Right renal pelvis (tissue), 4 donors: ENCODE data around the gene LAMA5. TPM values are rescaled to one million over a fixed set of nuclear protein-coding genes. Genes with fewer than 3 reads are reported as not detected.

ENCODE experiments used
- DNase-seq, 4 donors: peaks; one replicate each; pipeline ENCODE4 v3.0.0-alpha.2; 2013; ENCODE audit warnings: low read depth in 4 of 4, low spot score in 3 of 4, missing footprints in 1 of 4
- polyA plus RNA-seq, 4 donors: library from polyadenylated mRNA; unstranded; fragments of 120-200 nt; gene quantifications; one replicate each; pipeline ENCODE4 v1.2.1, GENCODE V29; 2013; ENCODE audit not compliant: insufficient read length in 4 of 4

Gene LAMA5
- polyA plus RNA-seq, 4 donors: 104 to 196 (median 133) TPM

DNA sequence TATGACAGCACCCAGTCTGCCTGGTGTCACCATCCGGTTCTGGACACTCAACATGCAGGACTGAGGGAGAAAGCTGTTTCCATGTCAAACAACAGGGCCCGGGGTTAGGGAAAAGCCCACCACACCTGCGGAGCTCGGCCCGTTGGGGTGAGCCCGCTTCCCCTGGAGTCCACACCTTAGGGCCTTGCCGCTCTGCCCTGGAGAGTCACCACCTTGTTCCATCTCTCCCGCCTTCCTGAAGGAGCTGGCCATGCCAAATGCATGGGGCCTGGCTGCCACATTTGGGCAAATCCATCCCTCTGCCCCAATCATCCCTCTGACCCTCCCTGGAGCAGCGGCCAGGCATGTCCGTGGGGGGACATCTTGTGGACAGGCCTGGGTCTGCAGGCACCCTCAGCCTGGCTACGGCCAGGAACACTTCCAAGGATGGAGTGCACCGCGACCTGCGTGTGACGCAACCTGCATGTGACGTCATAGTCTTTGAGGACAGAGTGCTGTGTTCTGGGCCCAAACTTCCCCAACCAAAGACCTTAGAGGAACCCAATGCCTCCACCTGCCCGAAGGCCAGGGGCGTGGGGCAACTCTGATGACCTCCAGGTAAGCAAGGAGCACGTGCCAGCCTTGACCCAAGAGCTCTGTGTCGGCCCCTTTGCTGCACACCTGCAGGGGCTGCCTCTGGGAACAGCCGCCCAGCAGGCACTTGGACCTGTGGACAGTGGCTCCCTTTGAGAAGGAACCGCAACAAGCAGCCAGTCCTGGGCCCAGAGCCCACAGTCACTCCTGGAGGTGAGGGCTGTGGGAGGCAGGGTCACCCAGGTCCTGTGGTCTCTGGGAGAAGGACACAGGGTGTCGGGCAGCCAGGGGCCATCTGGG lies 38.2 kb upstream of the LAMA5 start:
- no peak for DNase-seq

DNA sequence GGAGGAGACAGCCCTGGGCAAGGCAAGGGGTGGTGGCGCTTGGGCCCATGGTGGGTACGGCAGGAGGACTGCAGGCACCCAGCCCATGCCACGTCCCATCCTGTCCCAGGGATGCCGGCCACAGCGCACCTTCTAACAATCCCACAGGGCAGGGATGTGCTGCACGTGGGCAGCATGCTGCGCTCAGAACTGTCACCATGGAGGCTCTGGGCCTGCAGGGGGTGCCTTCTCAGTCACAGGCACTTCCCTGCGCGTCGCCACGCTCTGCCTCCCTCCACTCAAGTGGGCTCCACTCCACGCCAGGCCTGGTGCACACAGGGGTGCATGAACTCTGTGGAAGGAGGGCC lies 37.6 kb upstream of the LAMA5 start:
- no peak for DNase-seq

DNA sequence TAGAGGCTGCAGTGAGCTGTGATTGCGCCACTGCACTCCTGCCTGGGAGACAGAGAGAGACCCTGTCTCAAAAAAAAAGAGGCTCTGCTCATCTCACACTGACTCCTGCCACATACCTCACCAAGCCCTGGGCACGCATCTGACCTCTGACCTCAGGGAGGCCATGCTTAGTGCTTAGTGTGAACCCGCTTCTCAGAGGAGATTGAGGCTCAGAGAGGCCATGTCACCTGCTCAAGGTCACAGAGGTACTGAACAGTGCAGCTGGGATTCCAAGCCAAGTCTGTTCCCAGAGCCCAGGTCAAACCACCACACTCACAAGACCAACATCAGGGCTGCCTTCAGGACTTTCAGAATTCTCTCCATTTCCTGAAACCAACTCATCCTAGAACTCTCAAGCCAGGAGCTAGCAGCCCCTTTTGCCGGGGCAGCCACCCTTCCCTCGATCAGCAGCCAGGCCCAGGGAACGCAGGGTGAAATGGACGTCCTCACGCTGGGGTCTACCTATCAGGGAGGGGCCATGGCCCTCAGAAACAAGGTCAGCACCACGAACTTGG lies 37.1 kb upstream of the LAMA5 start:
- DNase-seq: no peak

DNA sequence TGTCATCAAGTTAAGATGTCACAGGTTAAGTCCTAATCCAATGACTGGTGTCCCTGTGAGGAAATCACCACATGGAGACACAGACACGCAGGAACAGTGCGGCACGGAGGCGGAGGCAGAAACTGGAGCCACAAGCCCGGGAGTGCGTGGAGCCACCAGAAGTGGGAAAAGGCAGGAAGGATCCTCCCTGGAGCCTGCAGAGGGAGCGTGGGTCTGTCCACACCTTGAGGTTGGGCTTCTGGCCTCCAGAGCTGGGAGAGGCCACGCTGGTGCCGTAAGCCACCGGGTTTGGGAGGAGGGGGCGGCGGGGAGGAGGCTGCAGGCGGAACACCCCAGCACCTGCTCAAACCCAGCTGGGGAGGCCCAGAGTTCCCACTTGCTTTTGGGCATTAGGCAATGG lies 36.2 kb upstream of the LAMA5 start:
- DNase-seq: no peak

DNA sequence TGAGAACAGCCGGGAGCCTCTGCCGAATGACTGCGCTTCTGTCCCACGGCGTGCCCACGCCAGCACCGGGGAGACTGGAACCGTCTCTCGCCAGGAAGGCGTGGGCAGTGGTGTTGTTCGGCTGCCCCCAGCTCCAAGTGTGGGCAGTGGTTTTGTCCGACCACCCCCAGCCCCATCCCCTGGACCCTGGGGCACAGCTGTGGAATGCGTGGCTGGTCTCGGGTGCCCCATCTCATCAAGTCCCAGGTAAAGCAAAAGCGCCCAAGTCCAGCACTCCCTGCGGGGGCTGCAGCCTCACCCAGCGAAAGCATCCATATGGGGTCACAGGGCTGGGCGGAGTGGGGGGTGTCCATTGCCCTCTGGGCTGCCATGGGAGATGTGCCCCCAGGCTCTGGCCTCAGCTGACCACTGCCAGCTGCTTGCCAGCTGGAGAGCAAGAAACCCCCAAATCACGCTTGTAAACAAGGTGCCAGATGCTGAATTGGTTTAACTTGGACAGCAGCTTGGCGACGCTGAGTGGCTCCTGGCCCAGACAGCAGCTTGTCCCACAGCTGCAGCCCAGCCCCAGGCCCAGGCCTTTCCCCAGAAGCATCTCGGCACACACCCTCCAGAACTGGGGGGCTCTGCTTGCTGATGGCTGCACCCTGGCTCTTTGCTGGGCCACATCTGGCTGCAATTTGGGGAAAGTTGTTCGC lies 35.5 kb upstream of the LAMA5 start:
- DNase-seq: no peak

DNA sequence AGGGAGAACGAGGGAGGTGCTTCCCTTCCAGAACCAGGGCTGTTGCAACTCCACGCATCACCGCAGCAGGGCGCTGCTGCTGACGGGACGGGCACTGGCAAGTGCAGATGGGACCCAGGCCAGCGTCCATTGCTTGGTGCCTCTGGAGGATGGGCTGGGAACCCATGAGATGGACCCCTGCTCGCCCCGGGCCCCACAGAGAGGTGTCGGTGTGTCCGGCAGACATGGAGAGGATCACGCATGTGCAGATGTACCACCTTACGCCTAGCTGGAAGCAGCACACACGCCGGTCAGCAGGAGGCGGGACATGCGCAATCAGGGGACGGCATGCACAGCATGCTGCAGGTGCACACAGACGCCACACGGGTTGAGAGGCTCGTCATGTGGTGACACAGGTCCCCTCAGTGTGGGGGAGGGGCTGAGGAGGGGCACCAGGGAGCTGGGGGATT lies 34.2 kb upstream of the LAMA5 start:
- no peak for DNase-seq

DNA sequence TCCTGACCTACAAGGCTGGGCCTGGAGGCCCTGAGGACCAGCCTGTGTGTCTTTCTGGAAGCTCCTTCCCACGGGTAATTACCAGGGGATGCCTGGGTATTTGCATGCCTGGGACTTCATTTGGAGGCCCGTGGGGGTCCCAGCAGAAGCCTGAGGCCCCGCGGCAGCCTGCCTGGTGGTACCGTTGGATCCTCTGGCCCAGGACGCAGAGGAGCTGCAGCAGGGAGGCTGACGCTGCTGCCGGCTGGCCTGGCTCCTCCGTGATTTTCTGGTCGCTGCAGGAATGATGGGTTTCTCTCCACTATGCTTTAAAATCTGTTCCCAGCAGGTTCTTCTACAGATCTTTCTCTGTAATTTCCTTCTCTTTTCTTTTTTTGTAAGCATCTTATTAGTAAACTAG lies 33.4 kb upstream of the LAMA5 start:
- DNase-seq: no peak

DNA sequence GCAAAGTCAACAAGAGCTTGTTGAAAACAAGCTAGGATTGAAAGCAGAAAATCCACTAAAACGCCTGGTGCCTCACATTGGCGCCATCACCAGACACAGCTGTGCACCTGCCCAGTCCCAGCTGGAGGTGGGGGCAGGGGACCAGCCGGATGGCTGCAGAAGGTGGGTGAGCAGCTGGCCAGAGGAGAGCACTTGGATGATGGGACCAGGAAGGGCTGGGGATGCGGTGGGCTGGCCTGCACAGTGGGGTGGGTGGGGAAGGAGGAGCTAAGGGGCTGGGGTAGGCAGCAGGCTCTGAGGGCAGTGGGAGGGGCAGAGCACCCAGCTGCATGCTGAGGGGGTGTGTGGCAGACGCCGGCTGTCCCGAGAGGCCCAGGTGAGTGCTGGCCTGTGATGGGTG lies 32.9 kb upstream of the LAMA5 start:
- no peak for DNase-seq

DNA sequence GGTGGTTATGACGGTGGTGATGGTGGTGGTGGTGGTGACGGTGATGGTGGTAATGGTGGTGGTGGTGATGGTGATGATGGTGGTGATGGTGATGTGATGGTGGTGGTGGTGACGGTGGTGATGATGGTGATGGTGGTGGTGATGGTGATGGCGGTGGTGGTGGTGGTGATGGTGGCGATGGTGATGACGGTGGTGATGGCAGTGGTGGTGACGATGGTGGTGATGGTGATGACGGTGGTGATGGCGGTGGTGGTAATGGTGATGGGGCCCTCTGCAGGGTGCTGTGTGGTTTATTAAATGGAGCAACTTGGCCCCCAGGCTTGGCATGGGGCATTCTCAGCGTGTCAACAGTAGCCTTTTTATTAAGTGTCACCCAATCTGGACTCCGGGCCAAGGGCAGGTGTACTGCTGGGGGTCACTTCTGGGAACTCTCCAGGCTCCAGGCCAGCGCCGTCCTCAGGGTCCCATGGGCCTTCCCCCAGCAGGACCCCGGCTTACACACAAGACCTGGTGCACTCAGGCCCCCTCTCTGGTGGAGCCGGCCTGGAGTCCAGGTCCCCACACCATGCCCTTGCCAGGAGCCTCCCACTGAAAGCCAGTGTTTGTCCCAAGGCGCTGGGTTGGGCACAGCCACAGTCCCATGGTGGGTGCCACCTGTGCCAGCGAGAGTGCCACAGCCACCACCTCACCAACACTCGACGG lies 31.2 kb upstream of the LAMA5 start:
- DNase-seq: no peak

DNA sequence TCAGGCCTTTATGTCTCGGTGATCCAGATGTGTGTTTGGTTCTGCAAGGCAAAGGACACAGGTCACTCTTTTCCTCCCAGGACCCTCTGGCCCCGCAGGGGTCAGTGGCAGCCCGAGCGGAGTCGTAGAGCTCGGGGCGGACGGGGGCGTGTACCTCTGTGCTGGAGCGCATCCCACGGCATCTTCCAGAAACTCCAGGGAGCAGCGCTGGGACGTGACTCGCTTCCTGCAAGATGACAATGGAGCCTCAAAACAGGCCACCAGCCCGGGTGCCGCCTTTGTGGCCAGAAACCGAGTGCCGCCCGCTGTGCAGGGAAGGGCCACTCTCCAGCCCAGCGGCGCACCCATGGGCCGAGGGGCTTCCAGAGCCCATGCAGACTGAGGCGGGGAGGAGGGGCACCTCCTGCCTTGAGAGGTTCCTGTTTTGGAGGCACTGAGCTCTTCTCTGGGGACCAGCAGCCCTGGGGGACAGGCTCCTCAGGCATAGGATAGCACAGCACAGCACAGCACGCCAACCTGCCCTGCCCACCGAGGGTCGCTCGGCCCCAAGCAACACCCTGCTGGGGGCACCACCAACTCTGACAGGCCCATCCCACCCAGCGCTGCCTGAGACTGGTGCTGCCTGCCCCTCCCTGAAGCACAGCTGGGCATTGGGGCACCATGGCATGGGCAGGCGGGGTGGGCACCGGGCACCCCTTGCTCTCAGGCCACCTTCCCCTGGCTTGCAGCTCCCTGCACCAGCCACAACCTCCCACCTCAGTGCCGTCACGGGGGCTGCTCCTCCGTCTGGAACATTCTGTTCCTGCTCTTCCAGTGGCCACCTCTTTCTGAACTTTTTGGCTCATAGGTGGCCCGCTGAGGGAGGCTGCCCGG lies 29.5 kb upstream of the LAMA5 start:
- DNase-seq: no peak

DNA sequence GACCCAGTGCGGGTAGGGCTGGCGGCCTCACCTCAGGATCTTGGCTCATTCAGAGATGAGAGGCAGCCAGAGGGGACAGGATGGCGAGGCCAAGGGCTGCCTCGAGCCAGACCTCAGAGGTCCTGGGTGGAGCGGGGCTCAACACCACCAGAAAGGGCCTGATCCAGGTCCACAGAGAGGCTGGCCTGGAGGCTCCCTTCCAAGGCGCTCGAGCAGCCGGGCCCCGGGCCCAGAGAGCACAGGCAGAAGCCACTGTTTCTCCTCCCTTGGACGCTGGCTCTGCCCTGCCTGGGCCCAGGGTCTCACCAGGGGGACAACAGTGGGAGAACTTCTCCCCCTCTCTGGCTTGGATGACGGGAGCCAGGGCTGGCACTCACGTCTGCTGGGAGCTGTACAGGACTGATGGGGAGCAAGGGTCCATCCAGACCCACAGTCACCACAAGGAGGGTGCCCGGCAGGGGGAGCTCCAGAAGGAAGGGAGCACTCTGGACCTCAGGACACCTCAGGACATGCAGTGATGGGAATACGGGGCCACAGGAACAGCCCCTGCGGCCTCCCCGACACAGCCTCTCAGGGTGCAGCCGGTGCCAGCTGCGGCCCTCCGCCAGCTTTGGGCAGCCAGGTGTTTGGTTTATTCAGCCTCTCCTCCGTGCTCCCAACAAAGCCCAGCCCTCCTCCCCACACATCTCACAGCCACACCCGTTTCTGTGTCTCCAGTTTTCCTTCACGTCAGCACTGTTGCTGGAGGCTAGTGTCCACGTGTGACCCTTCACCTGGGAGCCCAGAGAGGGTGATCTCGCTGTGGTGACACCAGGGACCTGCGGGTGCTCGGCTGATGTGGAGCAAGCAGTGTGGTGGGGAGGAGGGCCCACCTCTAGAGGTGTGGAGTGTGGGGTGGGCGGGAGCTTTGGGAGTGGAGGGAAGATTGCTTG lies 28.5 kb upstream of the LAMA5 start:
- no peak for DNase-seq

DNA sequence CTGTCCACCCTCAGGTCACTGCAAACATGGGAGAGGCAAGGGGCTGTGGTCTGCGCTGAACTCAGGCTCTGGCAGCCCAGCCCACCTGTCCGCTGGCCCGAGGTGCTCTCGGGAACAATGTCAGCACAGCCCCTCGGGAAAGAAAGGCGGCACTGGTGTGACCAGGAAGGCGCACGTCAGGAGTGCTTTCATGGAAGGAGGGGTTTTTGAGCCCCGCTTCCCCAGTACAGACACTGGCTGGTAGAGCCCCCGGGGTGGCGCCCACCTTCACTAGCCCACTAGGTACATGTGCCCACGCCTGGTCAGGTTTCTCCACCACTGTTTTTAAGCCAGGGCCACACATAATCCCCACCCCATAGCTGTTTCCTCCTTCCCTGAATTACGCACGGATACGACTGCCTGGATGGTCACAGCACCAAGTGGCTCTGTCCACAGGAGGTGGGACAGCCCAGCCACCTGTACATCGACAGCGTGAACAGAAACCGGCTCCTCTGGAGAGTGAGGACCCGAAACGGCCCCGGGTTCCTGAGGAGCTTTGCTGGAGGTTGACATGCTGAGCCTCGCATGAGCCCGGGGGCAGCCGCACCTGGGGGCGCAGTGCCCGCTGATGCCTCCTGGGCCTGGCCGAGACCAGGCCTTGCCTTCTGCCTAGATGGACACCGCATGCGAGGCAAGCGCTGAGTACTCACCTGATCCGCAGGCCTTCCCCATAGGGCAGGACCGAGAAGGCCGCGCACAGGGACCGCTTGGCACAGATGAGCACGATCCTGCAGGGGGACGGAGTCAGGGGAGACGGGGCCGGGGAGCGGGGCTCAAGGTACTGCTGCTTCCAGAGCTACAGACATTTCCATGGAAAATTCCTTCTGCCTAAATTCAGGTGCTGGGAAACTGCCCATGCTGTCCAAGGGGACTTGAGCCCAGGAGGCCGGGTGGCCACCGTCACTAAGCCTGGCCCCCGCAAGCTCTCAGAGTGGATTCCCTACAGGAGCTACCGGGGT lies 27.4 kb upstream of the LAMA5 start:
- DNase-seq: no peak

DNA sequence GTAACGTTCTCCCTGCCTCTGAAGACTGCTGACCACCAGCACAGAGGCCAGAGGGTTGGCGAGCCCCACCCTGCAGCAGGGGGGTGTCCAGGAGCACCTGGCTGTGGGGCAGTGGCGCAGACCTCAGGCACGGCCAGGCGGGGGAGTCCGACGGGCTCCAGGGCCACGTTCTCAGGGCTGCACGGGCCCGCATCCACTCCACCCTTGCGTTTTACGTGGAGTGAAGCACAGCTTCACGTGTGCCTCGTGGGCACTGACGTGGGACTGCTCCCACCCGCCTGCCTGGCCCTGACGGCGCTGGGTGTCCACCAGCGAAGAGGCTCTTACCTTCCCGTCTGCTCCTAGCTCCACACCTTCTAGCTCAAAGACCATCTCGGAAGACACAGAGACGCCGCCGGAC lies 26.7 kb upstream of the LAMA5 start:
- DNase-seq: no peak

DNA sequence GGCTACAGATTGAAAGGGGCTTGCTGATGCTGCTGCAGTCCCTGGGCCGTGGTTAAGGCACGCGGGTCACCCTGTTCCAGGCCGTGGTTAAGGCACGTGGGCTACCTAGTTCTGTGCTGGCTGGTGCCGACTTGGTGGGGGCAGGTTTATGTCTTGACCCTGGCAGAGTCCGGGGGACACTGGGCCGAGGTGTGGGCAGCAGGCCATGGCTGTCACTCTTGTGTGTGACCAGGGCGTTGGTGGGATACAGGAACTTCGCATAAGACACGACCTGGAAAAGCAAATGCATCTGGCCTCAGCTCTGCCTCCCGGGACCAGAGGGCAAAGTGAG lies 26.2 kb upstream of the LAMA5 start:
- DNase-seq: no peak

DNA sequence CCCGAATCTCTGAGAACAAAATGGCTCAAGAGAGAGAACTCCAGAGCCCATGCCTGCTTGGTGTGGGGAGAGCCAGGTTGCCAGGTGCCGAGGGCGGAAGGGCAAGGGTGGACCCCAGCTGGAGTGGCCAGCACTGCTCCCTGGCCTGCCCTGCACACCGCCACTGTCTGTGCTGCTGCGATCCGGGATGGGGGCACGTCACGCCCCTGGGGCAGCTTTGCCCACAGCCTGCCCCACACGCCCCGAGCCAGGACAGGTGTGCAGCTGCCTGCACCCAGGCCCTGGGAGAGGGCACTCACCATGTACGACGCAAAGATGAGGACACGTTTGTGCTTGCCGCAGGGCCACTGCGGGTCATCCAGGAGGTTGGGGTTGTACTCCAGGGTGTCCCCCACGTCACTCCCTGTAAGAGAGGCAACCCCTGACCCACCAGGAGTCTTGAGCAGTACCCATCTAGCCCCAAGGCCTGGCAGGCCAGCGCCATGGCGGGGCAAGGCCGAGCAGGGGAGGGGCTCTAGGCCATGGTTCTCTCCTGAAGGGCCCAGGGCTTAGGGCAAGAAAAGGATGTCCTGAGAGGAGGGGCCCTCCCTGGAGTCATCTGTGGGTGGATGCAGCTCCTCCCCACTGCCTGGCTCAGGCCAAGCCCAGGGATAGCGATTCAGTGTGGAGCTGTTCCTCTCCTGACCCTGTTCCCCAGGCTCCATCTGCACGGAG lies 25.7 kb upstream of the LAMA5 start:
- DNase-seq: no peak

DNA sequence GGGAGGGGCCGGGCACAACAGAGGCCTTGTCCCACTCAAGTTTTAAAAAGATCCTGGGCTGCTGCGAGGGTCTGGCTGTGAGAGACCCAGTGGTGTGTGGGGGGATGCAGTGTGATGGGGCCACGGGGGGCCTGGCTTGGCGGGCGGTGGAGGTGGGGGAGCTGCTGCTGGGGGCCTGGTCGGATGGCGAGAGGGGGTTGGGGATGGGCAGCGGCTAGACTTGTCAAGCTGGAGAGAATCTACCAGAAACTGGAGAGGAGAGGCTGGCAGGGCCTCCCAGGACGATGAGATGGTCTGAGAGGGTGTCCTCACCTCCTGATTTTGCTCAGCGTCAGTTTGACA lies 24.9 kb upstream of the LAMA5 start:
- DNase-seq: no peak

DNA sequence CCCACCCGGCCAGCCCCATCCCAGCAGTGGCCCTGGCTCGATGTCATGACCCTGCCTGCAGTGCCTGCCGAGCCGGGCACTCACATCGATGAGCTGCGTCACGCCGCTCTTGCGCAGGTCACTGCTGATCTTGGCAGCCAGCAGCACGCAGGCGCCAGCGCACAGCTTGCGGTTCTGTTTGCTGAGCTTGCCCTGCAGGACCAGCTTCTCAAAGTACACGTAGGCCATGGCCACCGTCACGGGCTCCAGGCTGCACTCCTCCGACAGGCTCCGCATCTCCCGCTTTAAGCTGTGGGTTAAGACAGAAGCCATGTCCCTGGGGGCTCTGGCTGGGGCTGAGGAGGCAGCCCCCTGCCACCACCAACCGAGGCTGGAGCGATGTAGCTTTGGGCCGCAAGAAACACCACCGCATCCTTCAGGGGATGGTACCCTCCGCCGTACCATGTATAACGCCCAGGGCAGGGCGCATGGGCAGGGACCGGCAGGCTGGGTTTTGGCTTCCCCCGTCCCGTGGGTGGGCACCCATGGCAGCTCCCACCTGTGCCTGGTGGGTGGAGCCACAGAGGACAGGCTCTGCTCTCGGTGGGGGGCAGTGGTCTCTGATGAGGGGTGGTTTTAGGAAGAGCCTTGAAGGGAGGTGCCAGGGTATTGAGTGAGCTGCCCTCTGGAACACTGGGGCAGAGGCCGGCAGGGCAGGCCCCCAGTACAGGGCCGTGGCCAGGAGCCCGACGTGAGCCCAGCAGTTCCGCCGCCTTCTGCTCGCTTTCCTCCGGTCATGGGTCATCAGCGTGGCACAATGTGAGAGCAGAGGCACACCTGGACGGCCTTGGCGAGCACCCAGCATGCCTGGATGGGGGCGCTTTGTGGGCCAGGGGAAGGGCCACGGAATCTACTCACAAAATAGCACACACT lies 24.3 kb upstream of the LAMA5 start:
- no peak for DNase-seq
